ENCODE results near the gene DNAJB8.

The DNAJB8 gene

DNA sequence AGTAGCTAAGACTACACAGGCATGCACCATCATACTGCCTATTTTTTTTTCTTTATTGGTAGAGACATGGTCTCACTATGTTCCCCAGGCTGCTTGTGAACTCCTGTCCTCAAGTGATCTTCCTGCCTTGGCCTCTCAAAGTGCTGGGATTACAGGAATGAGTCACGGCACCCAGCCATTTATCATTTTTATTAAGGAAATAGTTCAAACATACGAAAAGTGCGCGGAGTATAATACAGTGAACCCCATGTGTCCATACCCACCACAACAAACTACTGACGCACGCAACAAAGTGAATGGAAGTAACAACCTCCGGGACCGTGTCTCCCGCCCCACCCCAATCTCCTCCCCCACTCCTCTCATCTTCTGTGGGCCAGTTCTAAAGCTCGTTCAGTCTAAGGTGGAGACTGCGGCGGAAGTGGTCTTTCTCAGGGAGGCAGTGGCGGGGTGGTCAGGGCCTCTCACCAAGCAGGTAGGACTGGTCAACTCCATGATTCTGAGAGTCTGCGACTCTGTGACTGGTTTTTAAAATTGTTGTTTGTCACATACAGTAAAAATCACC, 42.1 kb downstream of the DNAJB8 start:
- no peak for DNase-seq

DNA sequence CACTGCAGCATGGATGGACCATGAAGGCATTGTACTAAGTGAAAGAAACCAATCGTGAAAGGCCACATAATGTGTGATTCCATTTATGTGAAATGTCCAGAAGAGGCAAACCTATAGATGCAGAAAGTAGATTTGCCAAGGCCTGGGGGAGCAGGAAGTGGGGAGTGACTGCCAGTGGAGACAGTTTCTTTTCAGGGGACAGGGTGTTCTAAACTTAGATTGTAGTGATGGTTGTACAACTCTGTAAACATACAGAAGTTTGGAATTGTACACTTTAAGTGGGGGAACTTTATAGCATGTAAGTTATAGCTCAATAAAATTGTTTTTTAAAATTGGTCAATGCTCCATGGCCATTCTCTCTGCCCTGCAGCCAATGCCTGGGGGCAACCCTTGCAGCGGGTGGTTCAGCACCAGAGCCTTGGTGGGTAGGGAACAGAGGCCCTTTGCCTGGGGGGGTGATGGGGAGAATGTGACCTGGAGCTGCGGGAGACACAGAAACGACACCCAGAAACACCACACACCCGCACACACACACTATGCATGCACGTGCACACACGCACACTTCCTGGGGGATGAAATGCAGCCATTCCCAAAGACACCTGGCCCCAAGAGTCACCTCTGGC, 43.1 kb downstream of the DNAJB8 start:
- DNase-seq, result no peak

DNA sequence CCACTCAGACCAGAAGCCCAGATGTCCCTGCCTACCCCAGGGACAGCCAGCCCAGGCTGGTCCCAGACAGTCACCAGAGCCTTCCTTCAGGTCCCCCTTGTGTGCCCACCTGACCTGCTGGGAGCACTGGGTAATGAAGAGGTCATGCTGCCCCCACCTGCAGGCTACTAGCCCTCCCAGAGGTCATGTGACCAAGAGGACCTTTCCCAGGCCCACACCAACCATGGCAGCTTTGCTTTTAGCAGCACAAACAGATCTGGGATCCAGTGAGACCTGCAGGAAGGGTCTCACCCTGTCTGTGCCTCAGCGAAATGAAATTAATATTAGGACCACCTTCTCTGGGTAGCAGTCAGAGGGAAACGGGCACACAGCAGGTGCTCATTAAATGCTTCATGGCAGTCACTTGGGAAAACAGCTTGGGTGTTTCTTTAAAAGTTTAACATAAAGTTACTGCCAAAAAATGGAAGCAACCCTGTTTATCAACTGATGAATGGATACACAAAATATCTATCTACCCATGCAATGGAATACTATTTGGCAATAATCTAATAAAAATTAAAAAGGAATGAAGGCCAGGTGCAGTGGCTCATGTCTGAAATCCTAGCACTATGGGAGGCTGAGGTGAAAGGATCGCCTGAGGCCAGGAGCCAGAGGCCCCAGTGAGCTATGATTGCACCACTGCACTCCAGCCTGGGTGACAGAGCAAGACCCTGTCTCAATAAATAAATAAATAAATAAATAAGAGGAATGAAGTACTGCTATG, 43.7 kb downstream of the DNAJB8 start:
- no peak for DNase-seq

DNA sequence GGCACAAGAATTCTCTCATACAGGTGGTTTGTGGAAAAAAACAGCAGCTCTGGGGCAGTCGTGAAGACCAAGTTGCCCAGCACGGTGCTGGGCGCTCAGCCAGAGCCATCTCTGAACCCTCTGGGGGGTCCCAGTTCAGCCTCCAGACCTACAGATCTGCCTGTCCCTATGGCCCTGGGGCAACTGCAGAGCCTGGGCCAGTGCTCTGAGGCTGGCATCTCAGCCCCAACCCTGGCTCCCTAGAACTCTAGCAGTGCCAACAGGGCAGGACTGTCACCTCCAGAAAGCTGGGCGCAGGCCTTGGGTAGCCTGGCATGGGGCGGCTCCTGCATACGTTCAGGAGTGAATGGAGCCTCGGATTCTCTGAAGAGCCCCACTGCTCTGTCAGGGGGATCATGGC, 44.7 kb downstream of the DNAJB8 start:
- no peak for DNase-seq

DNA sequence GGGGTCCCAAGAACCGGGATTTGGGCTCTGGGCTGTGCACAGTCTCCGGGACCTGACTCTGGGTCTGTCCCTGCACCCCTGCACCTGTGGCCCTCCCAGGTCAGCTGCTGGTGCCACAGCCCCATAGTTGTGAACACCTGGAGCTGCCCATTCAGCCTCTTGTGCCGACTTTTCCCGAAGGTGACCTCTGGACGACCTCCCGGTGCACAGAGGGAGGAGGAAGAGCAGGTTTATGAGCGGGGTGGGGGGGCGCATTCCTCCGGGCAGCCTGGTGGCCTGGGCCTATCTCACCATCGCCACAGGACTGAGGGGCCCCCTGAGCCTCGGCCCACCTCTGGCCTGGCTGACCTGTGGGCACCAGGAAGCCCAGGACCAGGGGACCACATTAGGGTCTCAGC, 45.3 kb downstream of the DNAJB8 start:
- no peak for DNase-seq

DNA sequence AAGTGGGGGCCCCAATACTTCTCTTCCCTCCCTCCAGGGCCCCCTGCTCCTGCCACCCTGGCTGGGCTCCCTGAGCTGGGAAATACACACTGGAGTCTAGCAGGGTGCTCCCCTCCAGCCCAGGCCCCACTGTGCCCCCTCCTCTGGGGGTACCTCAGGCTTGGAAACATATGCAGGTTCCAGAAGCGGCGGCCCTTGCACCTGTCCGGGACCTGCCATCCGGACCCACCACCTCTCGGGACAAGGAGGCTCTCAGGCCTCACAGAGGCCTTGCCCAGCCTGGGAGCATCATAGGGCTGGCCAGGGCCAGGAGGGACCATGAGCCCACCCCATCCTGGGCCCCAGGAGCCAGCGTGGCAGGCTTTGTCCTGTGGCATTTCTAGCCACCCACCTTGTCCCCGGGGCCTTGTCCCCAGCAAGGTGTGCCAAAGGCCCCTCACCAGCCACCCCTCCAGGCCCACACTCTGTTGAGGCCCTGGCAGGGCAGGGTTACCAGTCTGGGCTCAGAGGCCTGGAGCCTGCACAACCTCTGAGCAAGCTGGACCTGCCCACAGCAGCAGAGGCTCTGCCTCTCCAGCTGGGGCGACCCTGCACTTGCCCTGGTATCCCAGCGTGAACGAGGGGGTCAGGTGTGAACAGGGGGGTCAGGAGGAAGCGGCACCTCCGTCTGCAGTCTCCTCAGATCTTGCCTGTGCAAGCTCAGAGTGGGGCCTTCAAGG, 45.8 kb downstream of the DNAJB8 start:
- DNase-seq, result no peak

DNA sequence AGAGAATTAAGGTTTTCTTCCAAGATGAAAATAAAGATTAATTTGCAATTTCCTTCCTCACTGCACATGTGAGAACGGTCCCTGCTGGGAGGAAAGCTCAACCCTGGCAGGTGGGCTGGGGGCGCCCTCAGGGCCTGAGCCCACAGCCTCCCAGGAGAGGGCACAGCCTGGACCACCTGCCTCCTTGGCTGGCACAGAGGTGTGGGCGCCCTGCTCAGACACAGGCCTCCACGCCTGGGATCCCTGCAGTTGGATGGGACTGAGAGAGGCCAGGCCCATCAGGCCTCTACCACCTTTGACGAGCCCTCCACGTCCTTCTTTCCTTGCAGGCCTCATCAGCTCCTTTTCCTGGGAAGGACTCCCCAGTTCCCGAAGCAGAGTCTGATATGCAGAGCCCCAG, 46.4 kb downstream of the DNAJB8 start:
- no peak for DNase-seq

DNA sequence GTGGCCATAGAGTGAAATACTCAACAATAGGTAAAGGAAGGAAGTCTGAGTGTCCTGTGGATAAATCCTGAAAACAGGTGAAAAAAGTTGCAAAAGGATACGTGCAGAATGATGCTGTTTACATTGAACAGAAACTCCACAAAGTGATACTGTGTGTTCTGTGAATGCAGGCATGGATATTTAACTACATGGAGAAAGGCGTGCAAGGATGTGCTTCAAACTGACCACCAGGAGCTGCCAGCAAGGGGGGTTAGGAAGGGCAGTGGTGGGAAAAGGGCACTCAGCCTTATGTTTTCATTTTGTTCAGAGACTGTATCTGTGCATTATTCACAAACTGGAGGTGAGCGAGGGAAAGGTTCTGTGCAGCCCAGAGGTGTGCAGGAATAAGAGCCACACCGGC, 47.4 kb downstream of the DNAJB8 start:
- DNase-seq, result no peak

DNA sequence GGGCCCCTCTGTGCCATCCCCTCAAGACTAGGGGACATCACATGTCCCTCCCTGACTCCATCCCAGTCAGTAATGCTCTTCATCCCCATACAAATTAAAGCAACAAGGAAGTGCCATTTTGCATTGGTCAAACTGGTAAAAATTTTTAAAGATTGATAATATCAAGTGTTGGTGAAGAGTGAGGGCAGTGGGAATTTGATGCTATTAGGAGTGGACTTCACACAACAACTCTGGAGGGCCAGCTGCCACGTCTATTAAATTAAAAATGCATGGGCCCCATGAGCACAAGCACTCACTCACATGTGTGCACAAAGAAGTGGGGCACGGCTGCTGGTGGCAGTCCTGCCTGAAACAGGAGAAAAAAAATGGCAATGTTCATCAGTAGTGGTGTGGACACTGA, 47.8 kb downstream of the DNAJB8 start:
- no peak for DNase-seq

DNA sequence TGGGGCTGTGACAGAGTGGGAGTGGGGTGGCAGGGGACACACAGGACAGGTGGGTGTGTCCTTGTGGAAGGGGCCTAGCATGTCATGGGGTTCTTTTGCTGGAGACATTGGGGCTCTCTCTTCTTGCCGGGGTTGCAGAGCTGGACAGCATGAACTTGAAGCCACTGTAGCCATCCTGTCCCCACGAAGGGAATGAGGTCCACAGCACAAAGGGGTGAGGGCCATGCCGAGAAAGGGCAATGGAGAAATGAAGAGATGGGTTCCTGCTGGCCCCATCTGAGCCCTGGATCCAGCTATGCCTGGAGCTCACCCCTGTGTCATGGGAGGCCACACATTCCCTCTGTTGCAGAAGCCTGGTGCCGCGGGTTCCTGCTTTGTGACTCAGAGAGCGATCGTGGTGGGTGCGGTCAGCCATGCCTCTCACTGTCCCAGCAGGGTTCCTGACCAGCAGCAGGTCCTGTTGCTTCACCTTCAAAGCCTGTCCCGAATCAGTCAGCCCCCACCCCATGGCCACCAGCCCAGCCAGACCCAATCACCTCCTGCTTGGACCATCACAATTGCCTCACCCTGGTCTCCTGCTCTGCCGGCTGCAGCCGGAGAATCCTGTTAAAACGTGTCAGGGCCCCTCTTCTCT, 50.0 kb downstream of the DNAJB8 start:
- DNase-seq, result no peak

DNA sequence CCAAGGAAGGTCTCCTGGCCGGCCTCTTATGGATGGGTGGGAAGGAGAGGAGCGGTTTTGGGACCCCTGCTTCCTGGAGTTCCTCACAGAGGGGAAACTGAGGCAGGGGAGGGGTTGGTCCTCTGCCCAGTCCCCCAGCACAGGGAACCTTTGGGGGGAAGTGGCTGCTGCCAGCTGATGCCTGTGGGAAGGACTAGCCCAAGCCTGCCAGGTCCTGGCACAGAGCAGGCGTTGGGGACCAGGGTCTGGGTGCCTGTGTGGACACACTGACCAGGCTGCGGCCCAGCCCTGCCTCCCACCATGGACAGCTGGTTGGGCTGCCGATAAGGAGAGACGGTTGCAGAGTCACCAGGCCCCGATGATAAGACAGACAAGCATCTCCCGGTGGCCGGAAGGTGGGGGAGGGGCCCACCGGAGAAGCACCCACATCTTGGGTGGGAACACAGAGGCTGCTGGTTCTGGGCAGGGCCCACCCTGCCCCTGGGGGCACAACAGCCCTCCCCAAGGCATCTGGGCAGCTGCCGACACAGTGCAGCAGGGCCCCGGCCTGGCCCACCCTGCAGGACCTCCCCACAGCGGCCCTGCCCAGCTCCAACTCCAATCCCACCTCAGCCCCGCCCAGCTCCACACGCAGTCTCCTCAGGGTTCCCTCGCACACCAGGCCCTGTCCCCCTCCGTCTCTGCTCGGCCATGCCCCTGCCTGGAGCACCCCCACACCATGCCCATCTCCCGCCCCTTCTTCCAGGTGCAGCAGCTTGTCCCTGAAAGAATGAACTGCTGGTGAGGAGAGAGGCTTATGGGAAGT, 50.7 kb downstream of the DNAJB8 start:
- DNase-seq, result no peak

DNA sequence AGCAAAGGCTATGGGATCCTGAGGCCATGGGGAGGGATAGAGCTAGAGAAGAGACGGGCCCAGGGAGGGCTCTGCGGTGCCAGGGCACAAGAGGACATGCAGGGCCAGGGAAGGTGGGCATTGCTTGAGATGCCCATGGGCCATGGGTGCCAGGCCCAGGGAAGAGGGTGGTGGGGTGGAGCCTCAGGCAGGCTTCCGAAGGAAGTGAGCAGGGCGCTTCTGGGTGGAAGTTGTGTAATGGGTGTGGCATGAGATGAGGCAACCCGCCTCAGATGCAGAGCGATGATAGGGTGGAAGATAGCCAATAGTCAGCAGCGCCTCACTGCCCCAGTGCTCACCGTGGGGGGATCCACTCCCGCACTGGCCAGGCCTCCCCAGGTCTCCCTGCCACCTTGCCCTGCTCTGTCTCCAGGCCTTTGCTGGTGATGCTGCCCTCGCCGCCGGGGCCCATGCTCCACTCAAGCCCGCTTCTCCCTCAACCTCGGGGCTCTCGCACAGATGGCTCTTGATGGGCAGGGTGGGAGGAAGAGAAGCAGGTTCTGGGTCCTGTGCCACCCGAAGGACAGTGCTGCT, 51.4 kb downstream of the DNAJB8 start:
- DNase-seq, result no peak

DNA sequence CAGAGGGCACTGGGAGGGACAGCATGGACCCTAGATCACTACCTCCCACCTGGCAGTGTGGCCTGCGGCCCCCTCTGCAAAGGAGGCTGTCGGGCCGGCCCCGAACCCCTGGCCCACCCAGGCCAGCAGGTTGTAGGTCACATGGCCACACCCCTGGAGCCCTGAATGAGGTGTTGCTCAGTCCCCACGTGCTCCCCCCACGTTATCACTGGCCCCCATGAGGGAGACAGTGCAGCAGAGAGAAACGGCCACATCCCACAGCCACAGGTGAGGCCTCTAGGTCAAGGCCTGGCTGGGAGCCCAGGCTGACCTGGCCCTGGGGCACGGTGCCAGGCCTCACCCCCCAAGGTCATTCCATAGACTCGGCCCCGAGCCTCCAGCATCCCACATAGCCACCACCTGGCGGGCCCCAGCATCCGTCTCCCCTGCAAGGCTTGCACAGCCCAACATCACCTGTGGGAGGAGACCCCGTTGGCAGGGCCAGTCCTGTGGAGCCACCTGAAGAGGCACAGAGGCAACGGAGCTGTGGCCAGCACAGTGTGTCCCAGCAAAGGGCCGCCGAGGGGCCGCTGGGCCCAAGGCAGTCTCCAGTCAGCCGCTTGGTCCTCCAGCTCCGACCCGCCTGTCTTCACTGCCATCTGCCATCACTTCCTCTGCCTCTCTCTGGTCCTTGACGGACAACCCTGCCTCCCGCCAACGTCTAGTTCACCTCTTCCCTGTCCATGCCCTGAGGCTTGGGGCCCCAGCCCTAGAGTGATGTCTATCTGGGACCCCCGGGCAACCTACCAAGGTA, 53.1 kb downstream of the DNAJB8 start:
- no peak for DNase-seq

DNA sequence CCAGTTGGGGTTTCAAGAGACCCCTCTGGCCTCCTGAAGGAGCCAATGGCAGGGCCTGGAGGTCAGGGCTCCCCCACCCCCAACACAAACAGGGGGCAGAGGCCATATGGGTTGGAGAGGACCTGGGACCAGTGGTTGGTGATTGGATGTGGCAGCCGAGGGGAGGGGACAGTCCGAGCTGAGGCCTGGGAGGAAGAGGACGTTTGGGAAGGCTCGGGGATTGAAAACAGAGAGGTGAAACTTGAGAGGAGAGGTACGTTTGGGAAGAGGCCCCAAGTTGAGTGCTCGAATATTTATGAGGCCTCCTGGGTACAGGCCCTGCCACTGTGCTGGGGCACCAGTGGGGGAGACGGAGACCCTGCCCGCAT, 53.7 kb downstream of the DNAJB8 start:
- DNase-seq, result no peak

Measured in femur (tissue), 1 donor.